ENCODE results near the gene SIN3A. TPM values are rescaled to one million over a fixed set of nuclear protein-coding genes. Genes with fewer than 3 reads are reported as not detected.

Gene SIN3A
- total and polyA plus RNA-seq, 2 of the 8 experiments (the other 6 are each of a cell fraction or from before 2014, with no cell fraction given), result 69.5 to 109 TPM

- POLR2A ChIA-PET (ENCODE audit: partially characterized antibody), result no interaction called here
- WGBS, 2 experiments (ENCODE audit: extremely low coverage in 1 of 2, insufficient coverage in 1 of 2, insufficient read length in 1 of 2, insufficient replicate concordance in 2 of 2, low coverage in 1 of 2, low lambda C conversion rate in 2 of 2, missing lambda C conversion rate in 1 of 2), result 87% methylated on average over 3 of the region's 3 CpGs; no CpG with 5 or more reads in 1 of the 2 experiments
- FAIRE-seq, result no peak
- TF ChIP-seq RXRA (IDR thresholded peaks at IDR 0.05; ENCODE audit: insufficient read depth, low read depth, low read length) (no peak), JUN (IDR thresholded peaks at IDR 0.05; ENCODE audit: low read depth, low read length) (no peak), MAFK (IDR thresholded peaks at IDR 0.05; ENCODE audit: low read depth, low read length) (no peak), JUND (IDR thresholded peaks at IDR 0.05; ENCODE audit: low read length) (no peak), SP1 (IDR thresholded peaks at IDR 0.05; ENCODE audit: low read depth, low read length) (no peak), ATF3 (IDR thresholded peaks at IDR 0.05; ENCODE audit: insufficient read depth, low read depth, low read length) (no peak), GABPA (IDR thresholded peaks at IDR 0.05; ENCODE audit: borderline replicate concordance, insufficient read depth, low read length) (no peak)
- TF ChIP-seq, protein P1, sequence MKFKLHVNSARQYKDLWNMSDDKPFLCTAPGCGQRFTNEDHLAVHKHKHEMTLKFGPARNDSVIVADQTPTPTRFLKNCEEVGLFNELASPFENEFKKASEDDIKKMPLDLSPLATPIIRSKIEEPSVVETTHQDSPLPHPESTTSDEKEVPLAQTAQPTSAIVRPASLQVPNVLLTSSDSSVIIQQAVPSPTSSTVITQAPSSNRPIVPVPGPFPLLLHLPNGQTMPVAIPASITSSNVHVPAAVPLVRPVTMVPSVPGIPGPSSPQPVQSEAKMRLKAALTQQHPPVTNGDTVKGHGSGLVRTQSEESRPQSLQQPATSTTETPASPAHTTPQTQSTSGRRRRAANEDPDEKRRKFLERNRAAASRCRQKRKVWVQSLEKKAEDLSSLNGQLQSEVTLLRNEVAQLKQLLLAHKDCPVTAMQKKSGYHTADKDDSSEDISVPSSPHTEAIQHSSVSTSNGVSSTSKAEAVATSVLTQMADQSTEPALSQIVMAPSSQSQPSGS (IDR thresholded peaks at IDR 0.05; ENCODE audit: low read length), result no peak
Measured at GRCh38 chr15:75428152-75428551, 23.3 kb downstream of the SIN3A start.

More at GRCh38 chr15:75428152-75428551, 23.3 kb downstream of the SIN3A start:
- Histone ChIP-seq H3K4me3 (ENCODE audit: extremely low read depth in 1 of 4, insufficient read depth in 2 of 4, low read depth in 3 of 4, low read length in 4 of 4) (no peak overlapping the region), H3K27me3 (replicated peaks in 1 of 4; ENCODE audit: control insufficient read depth in 3 of 4, extremely low read depth in 1 of 4, insufficient read depth in 3 of 4, low read length in 3 of 4) (no peaks in the 10 kb centered on the region), H2BK20ac (ENCODE audit: low read length) (no peak overlapping the region), H4K20me1 (replicated peaks in 1 of 2; ENCODE audit: control insufficient read depth in 1 of 2, insufficient read depth in 2 of 2, low read length in 2 of 2) (peaks cover 5 to 10% of the 10 kb centered on the region in 2 experiments), H3K79me2 (ENCODE audit: control insufficient read depth in 1 of 2, insufficient read depth in 2 of 2, low read length in 2 of 2) (peaks cover 0 to 54% of the 10 kb centered on the region in 2 experiments; a peak in 2 of 4 replicates), H2BK15ac (ENCODE audit: low read length) (no peak overlapping the region), H2AFZ (ENCODE audit: low read length) (no peak overlapping the region), H3K18ac (ENCODE audit: extremely low read depth, low read length) (no peak overlapping the region), H4K8ac (ENCODE audit: extremely low read depth, insufficient read depth, low read length) (no peak overlapping the region), H4K91ac (replicated peaks; ENCODE audit: insufficient read length, low read length) (no peak overlapping the region), H3K9ac (replicated peaks in 1 of 4; ENCODE audit: extremely low read depth in 1 of 4, low read depth in 3 of 4, low read length in 3 of 4) (no peak overlapping the region), H3K14ac (ENCODE audit: insufficient read length) (no peak overlapping the region), H3K4me1 (replicated peaks in 1 of 4; ENCODE audit: control insufficient read depth in 3 of 4, insufficient read depth in 4 of 4, low read length in 3 of 4) (no peaks in the 10 kb centered on the region), H3K23me2 (ENCODE audit: low read depth, low read length) (no peaks in the 10 kb centered on the region), H3K56ac (replicated peaks; ENCODE audit: insufficient read length, low read depth, low read length) (no peak overlapping the region), H3K36me3 (ENCODE audit: control insufficient read depth in 2 of 4, insufficient read depth in 4 of 4, low read length in 3 of 4) (peaks cover 17 to 40% (median 22%) of the 10 kb centered on the region in 4 experiments), H3K4me2 (ENCODE audit: insufficient read depth in 1 of 2, low read depth in 2 of 2, low read length in 2 of 2) (no peak overlapping the region), H3K23ac (ENCODE audit: insufficient read length) (no peak overlapping the region), H2BK12ac (ENCODE audit: low read depth, low read length) (no peak overlapping the region), H3K27ac (ENCODE audit: low read depth, low read length) (no peak overlapping the region), H3K9me3 (ENCODE audit: insufficient read depth in 2 of 2, low read depth in 1 of 2, low read length in 1 of 2) (no peaks in the 10 kb centered on the region), H4K5ac (ENCODE audit: insufficient read length, low read depth, low read length) (no peak overlapping the region), H2BK120ac (replicated peaks; ENCODE audit: low read depth, low read length) (no peak overlapping the region), H2BK5ac (ENCODE audit: low read depth, low read length) (no peak overlapping the region), H3K79me1 (ENCODE audit: low read depth, low read length) (no peaks in the 10 kb centered on the region; the same call in 1 of the 2 replicates), H2AK5ac (ENCODE audit: low read depth, low read length) (no peak overlapping the region), H3K4ac (replicated peaks; ENCODE audit: insufficient read length, low read depth, low read length) (no peak overlapping the region)
- CTCF ChIA-PET (ENCODE audit: partially characterized antibody), result interaction anchor here (1.1 kb wide), 1 partner anchor 18 kb away, joined by 3 read pairs; no protein-coding TSS in a partner anchor
- DNase-seq (ENCODE audit: low read depth in 1 of 2, low spot score in 2 of 2), result no peak

All from H1 (cell line).